Neural crest cell (in vitro differentiated cells): ENCODE results near the gene LRRC14B. TPM values are rescaled to one million over a fixed set of nuclear protein-coding genes. Genes with fewer than 3 reads are reported as not detected.
A peak's percentile ranks its signal among the peaks of the same experiment; 100 is the strongest.
"Not testable (repeated sequence)": the region's sequence is repeated elsewhere in the genome, so short reads cannot be mapped to it uniquely, and the experiment has no call there.

ENCODE experiments used
- DNase-seq: peaks from one replicate; pipeline ENCODE4 v3.0.0; 2021; ENCODE audit warnings: low read depth, mixed read lengths, low spot score
- H3K27ac Mint-ChIP-seq: one replicate; pipeline ENCODE4 v1.8.0; 2021; ENCODE audit warnings: mild to moderate bottlenecking, mixed read lengths; ENCODE audit not compliant: unreplicated experiment
- H3K27me3 Mint-ChIP-seq: 2 replicates; pipeline ENCODE4 v1.8.0; 2021; ENCODE audit warnings: low read depth, mild to moderate bottlenecking, mixed read lengths
- H3K36me3 Mint-ChIP-seq: 2 replicates; pipeline ENCODE4 v1.8.0; 2021; ENCODE audit warnings: low read depth, mild to moderate bottlenecking, mixed read lengths
- H3K4me1 Mint-ChIP-seq: 2 replicates; pipeline ENCODE4 v1.8.0; 2021; ENCODE audit warnings: mixed read lengths
- H3K4me3 Mint-ChIP-seq: one replicate; pipeline ENCODE4 v1.8.0; 2021; ENCODE audit warnings: mild to moderate bottlenecking, mixed read lengths
- H3K9me3 Mint-ChIP-seq: 2 replicates; pipeline ENCODE4 v1.8.0; 2021; ENCODE audit warnings: mixed read lengths
- CTCF ChIP-seq: fragments of 200-600 bp; sonication (generic); conservative IDR thresholded peaks from 2 replicates; pipeline ENCODE4 v1.5.0; 2021; ENCODE audit warnings: antibody characterized with exemption, mild to moderate bottlenecking
- total RNA-seq: library from RNA; stranded (reverse); gene quantifications from 2 replicates; pipeline ENCODE4 v1.2.1, GENCODE V29; 2021

The LRRC14B gene
- total RNA-seq, 1 donor from 2014 or later, result not detected

GRCh38 chr5:218457-219291 is 27.4 kb downstream of the LRRC14B start:
- H3K4me1 Mint-ChIP-seq, result peaks cover 39% of the 10 kb centered on the region
- no peaks in the 10 kb centered on the region for H3K9me3 Mint-ChIP-seq
- H3K4me3 Mint-ChIP-seq, result peak overlapping the region; percentile 97
- TF ChIP-seq CTCF, result peak; percentile 15
- peak; percentile 23 for DNase-seq
- H3K27me3 Mint-ChIP-seq, result no peaks in the 10 kb centered on the region
- H3K36me3 Mint-ChIP-seq, result peaks cover 2% of the 10 kb centered on the region
- H3K27ac Mint-ChIP-seq, result peak overlapping the region; percentile 87

- no peaks in the 10 kb centered on the region for H3K9me3 Mint-ChIP-seq
Observed at GRCh38 chr5:219460-219863, 28.2 kb downstream of the LRRC14B start.

GRCh38 chr5:219991-220390 is 28.7 kb downstream of the LRRC14B start:
- TF ChIP-seq CTCF, result no peak
- no peak for DNase-seq
- H3K4me3 Mint-ChIP-seq, result peak overlapping the region; percentile 97
- peaks cover 3% of the 10 kb centered on the region for H3K36me3 Mint-ChIP-seq
- H3K4me1 Mint-ChIP-seq, result peaks cover 37% of the 10 kb centered on the region
- no peak overlapping the region for H3K27ac Mint-ChIP-seq
- H3K9me3 Mint-ChIP-seq, result no peaks in the 10 kb centered on the region
- H3K27me3 Mint-ChIP-seq, result no peaks in the 10 kb centered on the region

More at GRCh38 chr5:219460-219863, 28.2 kb downstream of the LRRC14B start:
- H3K4me3 Mint-ChIP-seq, result peak overlapping the region; percentile 97
- no peak for DNase-seq
- H3K36me3 Mint-ChIP-seq, result peaks cover under 1% of the 10 kb centered on the region
- no peaks in the 10 kb centered on the region for H3K27me3 Mint-ChIP-seq
- H3K4me1 Mint-ChIP-seq, result peaks cover 39% of the 10 kb centered on the region
- TF ChIP-seq CTCF, result no peak
- no peak overlapping the region for H3K27ac Mint-ChIP-seq

- peak overlapping the region; percentile 61 for H3K4me3 Mint-ChIP-seq
- not testable (repeated sequence) for H3K9me3 Mint-ChIP-seq, DNase-seq, H3K27me3 Mint-ChIP-seq, H3K27ac Mint-ChIP-seq
- H3K36me3 Mint-ChIP-seq, result peaks cover 16% of the 10 kb centered on the region
- H3K4me1 Mint-ChIP-seq, result peaks cover 21% of the 10 kb centered on the region
Observed at GRCh38 chr5:222951-223715, 31.8 kb downstream of the LRRC14B start.

GRCh38 chr5:223791-224190 is 32.5 kb downstream of the LRRC14B start:
- H3K27ac Mint-ChIP-seq, result no peak overlapping the region
- H3K4me3 Mint-ChIP-seq, result no peak overlapping the region
- no peaks in the 10 kb centered on the region for H3K9me3 Mint-ChIP-seq
- H3K4me1 Mint-ChIP-seq, result peaks cover 21% of the 10 kb centered on the region
- no peaks in the 10 kb centered on the region for H3K27me3 Mint-ChIP-seq
- DNase-seq, result no peak
- H3K36me3 Mint-ChIP-seq, result peaks cover 16% of the 10 kb centered on the region
- no peak for TF ChIP-seq CTCF

- Mint-ChIP-seq H3K9me3 (no peaks in the 10 kb centered on the region), H3K27ac (peak overlapping the region; percentile 47), H3K27me3 (no peaks in the 10 kb centered on the region), H3K36me3 (peaks cover 16% of the 10 kb centered on the region), H3K4me3 (no peak overlapping the region), H3K4me1 (peaks cover 8% of the 10 kb centered on the region)
- TF ChIP-seq CTCF, result no peak
- no peak for DNase-seq
Observed at GRCh38 chr5:225334-225733, 34.0 kb downstream of the LRRC14B start.

- not testable (repeated sequence) for H3K27ac Mint-ChIP-seq, H3K4me1 Mint-ChIP-seq, H3K4me3 Mint-ChIP-seq, H3K9me3 Mint-ChIP-seq, DNase-seq, H3K27me3 Mint-ChIP-seq
- peaks cover 21% of the 10 kb centered on the region for H3K36me3 Mint-ChIP-seq
Observed at GRCh38 chr5:227375-227774, 36.1 kb downstream of the LRRC14B start.
